GM21737 (cell line): ENCODE data around the gene BCAT1.
A peak's percentile ranks its signal among the peaks of the same experiment; 100 is the strongest.
"Not testable (repeated sequence)": the region's sequence is repeated elsewhere in the genome, so short reads cannot be mapped to it uniquely, and the experiment has no call there.

ENCODE experiments used
- ATAC-seq: cut with Tn5 transposase; IDR thresholded peaks from one replicate; pipeline ENCODE4 v1.9.1; 2021; ENCODE audit warnings: mild to moderate bottlenecking, moderate library complexity; ENCODE audit not compliant: unreplicated experiment

Gene BCAT1

GRCh38 chr12:24901576-24902461, 47.1 kb downstream of the BCAT1 start:
- no peak for ATAC-seq

GRCh38 chr12:24900196-24900595, 48.7 kb downstream of the BCAT1 start:
- ATAC-seq, result no peak

GRCh38 chr12:24899503-24900075, 49.3 kb downstream of the BCAT1 start:
- no peak for ATAC-seq

GRCh38 chr12:24898606-24899005, 50.3 kb downstream of the BCAT1 start:
- no peak for ATAC-seq

- no peak for ATAC-seq
These were observed 50.7 kb downstream of the BCAT1 start for GRCh38 chr12:24898185-24898584.

- no peak for ATAC-seq
These were observed 52.7 kb downstream of the BCAT1 start for GRCh38 chr12:24896171-24896570.

- ATAC-seq, result no peak
These were observed 53.3 kb downstream of the BCAT1 start for GRCh38 chr12:24895612-24896011.

- no peak for ATAC-seq
These were observed 54.0 kb downstream of the BCAT1 start for GRCh38 chr12:24894879-24895278.

- ATAC-seq, result no peak
These were observed 58.7 kb downstream of the BCAT1 start for GRCh38 chr12:24890048-24890803.

- ATAC-seq, result no peak
These were observed 59.5 kb downstream of the BCAT1 start for GRCh38 chr12:24889411-24889810.

GRCh38 chr12:24888813-24889212, 60.1 kb downstream of the BCAT1 start:
- ATAC-seq, result no peak

GRCh38 chr12:24884911-24885310, 64.0 kb downstream of the BCAT1 start:
- no peak for ATAC-seq

GRCh38 chr12:24881724-24882371, 67.1 kb downstream of the BCAT1 start:
- ATAC-seq, result no peak

GRCh38 chr12:24881227-24881626, 67.7 kb downstream of the BCAT1 start:
- ATAC-seq, result no peak

- no peak for ATAC-seq
These were observed 68.2 kb downstream of the BCAT1 start for GRCh38 chr12:24880732-24881131.

- ATAC-seq, result no peak
These were observed 69.3 kb downstream of the BCAT1 start for GRCh38 chr12:24879644-24880043.

- no peak for ATAC-seq
These were observed 73.9 kb downstream of the BCAT1 start for GRCh38 chr12:24875014-24875413.

- no peak for ATAC-seq
These were observed 76.7 kb downstream of the BCAT1 start for GRCh38 chr12:24872211-24872610.

- not testable (repeated sequence) for ATAC-seq
These were observed 82.8 kb downstream of the BCAT1 start for GRCh38 chr12:24866139-24866538.

GRCh38 chr12:24864796-24865125, 84.1 kb downstream of the BCAT1 start:
- ATAC-seq, result no peak

GRCh38 chr12:24861766-24862540, 86.9 kb downstream of the BCAT1 start:
- ATAC-seq, result peak; percentile 69
